GM08714 (cell line): ENCODE results near the gene NEUROD6.

Source experiments
- H3K4me3 ChIP-seq: fragments of 200-500 bp; sonication (Bioruptor generic); 2 replicates; pipeline ENCODE4 v1.5.1; 2014; ENCODE audit warnings: mild to moderate bottlenecking, low read length, inconsistent platforms
- ZNF274 ChIP-seq: IDR thresholded peaks from 2 replicates; pipeline ENCODE4 v1.6.1; 2012; ENCODE audit warnings: mild to moderate bottlenecking, low read depth, low read length

Gene NEUROD6

GRCh38 chr7:31312889-31313288, 27.6 kb downstream of the NEUROD6 start:
- no peak overlapping the region for H3K4me3 ChIP-seq
- TF ChIP-seq ZNF274, result no peak

GRCh38 chr7:31311552-31311951, 29.0 kb downstream of the NEUROD6 start:
- TF ChIP-seq ZNF274, result no peak
- H3K4me3 ChIP-seq, result no peak overlapping the region

DNA sequence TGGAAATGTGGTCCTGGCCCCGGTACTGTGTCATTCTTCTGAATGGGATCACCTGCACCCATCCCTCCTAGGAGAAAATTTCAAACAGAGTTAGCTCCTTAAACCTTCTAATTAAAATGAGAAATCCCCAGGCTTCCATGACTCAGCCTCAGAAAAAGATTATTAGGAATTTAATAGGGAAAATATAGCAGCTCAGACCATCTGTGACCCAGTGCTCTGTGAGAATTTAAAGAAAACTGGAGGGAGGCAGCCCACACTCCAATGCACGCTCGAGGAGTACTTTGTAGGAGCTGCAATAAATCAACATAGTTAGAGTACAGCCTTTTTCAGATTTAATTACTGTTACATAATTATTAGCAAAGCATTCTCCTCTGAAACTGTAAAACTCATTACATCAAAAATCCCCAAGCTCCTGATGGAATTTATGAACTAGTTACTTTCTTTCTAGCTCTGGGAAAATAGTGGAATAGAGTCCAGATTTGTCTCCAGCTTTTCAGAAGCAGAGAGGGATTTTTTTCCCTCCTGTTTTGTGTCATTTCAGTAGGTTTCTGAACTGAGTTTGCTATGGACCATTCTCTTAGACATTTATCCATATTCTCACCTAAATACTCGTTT, 30.1 kb downstream of the NEUROD6 start:
- H3K4me3 ChIP-seq, result no peak overlapping the region
- no peak for TF ChIP-seq ZNF274

DNA sequence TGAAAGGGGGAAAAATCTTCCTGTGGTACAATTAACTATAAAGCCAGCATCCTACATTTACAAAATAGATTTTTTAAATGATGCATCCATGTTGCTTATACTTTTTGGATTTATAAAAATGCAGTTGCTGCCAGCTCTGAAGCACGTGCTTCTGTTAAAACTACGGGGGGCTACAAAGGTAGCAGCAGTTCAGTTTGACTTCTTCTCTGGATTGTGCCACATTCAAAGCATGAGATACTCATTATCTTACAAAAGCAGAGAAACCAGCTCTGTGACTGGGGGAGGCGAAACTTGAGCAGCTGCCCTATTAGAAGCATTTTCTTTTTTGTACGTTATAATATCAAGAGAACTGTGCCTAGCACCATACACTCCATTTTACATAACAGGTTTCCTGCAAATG, 31.1 kb downstream of the NEUROD6 start:
- TF ChIP-seq ZNF274, result no peak

DNA sequence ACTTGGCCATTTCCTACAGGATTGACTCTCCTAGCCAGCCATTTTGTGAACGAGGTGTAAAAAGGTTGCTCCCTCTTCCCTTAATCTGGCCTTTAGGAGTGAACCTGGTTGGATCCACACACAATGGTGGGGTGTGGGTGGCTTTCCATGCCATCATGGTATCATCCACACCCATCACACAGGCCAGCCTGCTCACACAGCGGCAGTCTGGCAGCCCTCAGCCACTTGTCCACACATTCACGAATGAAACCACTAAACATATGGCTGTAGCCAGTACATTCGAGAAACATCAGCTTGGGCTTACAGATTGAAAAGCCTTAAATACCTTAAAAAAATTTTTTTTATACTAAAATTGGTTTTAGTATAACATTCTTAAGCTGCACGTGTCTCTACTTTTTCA, 31.9 kb downstream of the NEUROD6 start:
- no peak for TF ChIP-seq ZNF274
- no peak overlapping the region for H3K4me3 ChIP-seq

More for the DNA sequence above, 31.1 kb downstream of the NEUROD6 start:
- H3K4me3 ChIP-seq, result no peak overlapping the region

DNA sequence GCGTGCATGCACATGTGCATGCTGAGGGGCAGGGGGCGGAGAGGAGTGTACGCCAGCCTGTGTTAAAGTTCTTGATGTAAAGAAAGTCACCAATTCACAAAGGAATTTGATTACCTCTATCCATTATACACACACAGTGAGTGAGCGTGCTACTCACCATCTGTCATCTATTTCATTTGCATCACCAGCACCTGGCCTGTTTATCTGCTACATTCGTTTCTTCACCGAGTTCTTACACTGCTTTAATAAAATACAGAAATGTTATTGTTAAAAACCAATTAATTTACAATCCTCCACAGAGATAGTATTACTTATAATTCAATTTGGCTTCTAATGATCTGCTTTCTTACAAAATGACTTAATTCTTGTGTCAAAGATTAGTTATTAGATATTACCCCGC, 32.6 kb downstream of the NEUROD6 start:
- no peak for TF ChIP-seq ZNF274
- H3K4me3 ChIP-seq, result no peak overlapping the region

- H3K4me3 ChIP-seq, result no peak overlapping the region
- TF ChIP-seq ZNF274, result no peak
Measured at GRCh38 chr7:31305260-31305659, 35.3 kb downstream of the NEUROD6 start.

DNA sequence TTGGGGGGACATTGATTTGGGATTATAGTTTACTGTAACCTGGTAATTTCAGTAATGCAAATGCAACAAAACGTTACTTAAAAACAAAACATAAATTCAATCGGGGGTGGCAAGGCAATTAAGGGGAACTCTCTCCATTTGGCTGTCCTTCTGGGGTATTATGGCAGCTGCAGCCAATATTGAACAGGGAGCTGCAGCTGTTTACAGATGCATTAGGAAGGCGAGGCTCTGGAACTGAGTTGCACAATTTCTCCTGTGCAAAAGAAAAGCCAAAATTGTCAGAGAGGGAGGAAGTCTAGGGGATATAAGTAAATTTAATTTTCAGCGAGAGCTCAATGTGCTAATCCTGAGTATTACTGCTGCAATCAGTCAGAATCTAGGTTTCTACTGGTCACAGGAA, 36.1 kb downstream of the NEUROD6 start:
- no peak overlapping the region for H3K4me3 ChIP-seq
- no peak for TF ChIP-seq ZNF274

GRCh38 chr7:31302356-31302755, 38.2 kb downstream of the NEUROD6 start:
- no peak for TF ChIP-seq ZNF274
- no peak overlapping the region for H3K4me3 ChIP-seq

- TF ChIP-seq ZNF274, result no peak
- H3K4me3 ChIP-seq, result no peak overlapping the region
Measured at GRCh38 chr7:31299336-31299735, 41.2 kb downstream of the NEUROD6 start.

DNA sequence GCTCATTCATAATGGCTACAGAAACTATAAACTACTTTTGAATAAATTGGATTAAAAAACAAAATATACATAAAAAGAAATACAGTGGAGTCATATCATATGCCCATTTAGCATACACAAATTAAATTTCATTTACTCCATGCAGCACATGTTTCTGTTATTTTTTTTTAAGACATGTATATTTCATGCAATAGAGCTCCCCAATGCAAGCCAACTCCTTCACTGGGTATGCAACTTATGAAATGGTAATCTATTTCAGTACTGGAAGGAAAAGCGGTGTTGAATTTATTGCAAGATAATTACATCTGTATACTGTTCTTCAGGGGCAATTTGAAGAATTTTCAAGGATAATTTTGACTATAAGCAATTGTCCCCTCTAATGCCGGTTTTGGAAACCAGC, 49.9 kb downstream of the NEUROD6 start:
- TF ChIP-seq ZNF274, result no peak
- no peak overlapping the region for H3K4me3 ChIP-seq
